Epidermal melanocyte (primary cell): ENCODE results near the gene USP22.

ENCODE experiments used
- DNase-seq: peaks from one replicate; pipeline ENCODE4 v3.0.0; 2011; ENCODE audit warnings: low spot score; ENCODE audit not compliant: insufficient read length

USP22 gene

DNA sequence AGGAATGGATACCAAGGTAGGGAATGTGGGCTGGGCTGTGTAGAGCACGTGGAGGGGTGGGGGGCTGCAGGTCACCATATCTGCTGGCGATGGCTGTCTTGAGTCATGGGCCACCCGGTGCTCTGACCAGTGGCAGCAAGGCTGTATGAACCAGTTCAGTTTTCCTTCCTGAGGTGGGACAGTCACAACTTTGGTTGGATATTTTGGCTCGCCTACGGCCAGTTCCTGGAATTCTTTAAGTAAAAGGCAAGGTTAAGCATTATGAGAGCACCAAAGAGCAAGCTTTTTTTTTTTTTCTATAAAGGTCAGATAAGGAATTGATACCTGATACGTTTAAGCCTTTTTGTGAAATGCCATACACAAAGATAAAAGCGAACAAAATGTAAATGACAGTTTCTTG is 81.9 kb downstream of the USP22 start:
- no peak for DNase-seq

- DNase-seq = no peak
Observed at GRCh38 chr17:20955427-20956323, 87.1 kb downstream of the USP22 start.

- no peak for DNase-seq
Observed at GRCh38 chr17:20954794-20955193, 88.0 kb downstream of the USP22 start.

DNA sequence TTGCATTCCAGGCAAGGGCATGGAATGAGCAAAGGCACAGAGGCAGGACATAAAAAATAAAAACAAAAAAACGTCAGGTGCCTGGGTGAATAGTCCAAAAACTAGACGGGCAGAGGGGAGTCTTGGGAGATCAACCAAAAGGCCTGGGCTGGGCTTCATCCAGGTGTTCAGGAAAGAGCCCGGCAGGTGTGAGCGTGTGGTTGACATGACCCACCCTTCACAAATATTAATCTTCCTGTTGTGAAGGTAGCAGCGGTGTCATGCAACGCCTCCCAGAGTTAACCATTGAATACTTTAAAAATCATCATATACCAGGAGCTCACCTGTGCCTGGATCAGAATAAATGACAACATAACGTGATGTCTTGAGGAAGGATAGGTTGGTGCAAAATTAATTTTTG is 90.6 kb downstream of the USP22 start:
- DNase-seq = no peak
